Dedifferentiated amniotic fluid mesenchymal stem cell (primary cell): ENCODE results near the gene RNF13.
"Not testable (repeated sequence)": the region's sequence is repeated elsewhere in the genome, so short reads cannot be mapped to it uniquely, and the experiment has no call there.

Experiments used
- DNase-seq: peaks from one replicate; pipeline ENCODE4 v3.0.0-alpha.2; 2016; ENCODE audit errors: extremely low spot score

RNF13 gene

GRCh38 chr3:149895339-149895738 is 82.3 kb downstream of the RNF13 start:
- DNase-seq = no peak

- DNase-seq = no peak
Observed at GRCh38 chr3:149895769-149896168, 82.8 kb downstream of the RNF13 start.

GRCh38 chr3:149898771-149899170 is 85.8 kb downstream of the RNF13 start:
- DNase-seq = peak; percentile 54

- DNase-seq = no peak
Observed at GRCh38 chr3:149900322-149900721, 87.3 kb downstream of the RNF13 start.

- DNase-seq = no peak
Observed at GRCh38 chr3:149901770-149902169, 88.8 kb downstream of the RNF13 start.

- DNase-seq = no peak
Observed at GRCh38 chr3:149902498-149903139, 89.6 kb downstream of the RNF13 start.

GRCh38 chr3:149906036-149906435 is 93.0 kb downstream of the RNF13 start:
- no peak for DNase-seq

GRCh38 chr3:149908424-149908957 is 95.5 kb downstream of the RNF13 start:
- no peak for DNase-seq

GRCh38 chr3:149909923-149910322 is 96.9 kb downstream of the RNF13 start:
- no peak for DNase-seq

- DNase-seq = no peak
Observed at GRCh38 chr3:149917124-149917667, 104.2 kb downstream of the RNF13 start.

GRCh38 chr3:149919509-149919908 is 106.5 kb downstream of the RNF13 start:
- no peak for DNase-seq

- no peak for DNase-seq
Observed at GRCh38 chr3:149920119-149920518, 107.1 kb downstream of the RNF13 start.

GRCh38 chr3:149933008-149933407 is 120.0 kb downstream of the RNF13 start:
- DNase-seq = no peak

- no peak for DNase-seq
Observed at GRCh38 chr3:149933858-149934257, 120.8 kb downstream of the RNF13 start.

GRCh38 chr3:149934524-149934923 is 121.5 kb downstream of the RNF13 start:
- DNase-seq = peak; percentile 75

GRCh38 chr3:149936812-149937230 is 123.8 kb downstream of the RNF13 start:
- DNase-seq = peak; percentile 70

- not testable (repeated sequence) for DNase-seq
Observed at GRCh38 chr3:149938392-149939055, 125.5 kb downstream of the RNF13 start.

- DNase-seq = no peak
Observed at GRCh38 chr3:149941186-149941585, 128.2 kb downstream of the RNF13 start.

GRCh38 chr3:149941946-149942345 is 128.9 kb downstream of the RNF13 start:
- DNase-seq = no peak

- no peak for DNase-seq
Observed at GRCh38 chr3:149942409-149942808, 129.4 kb downstream of the RNF13 start.

GRCh38 chr3:149943966-149944365 is 131.0 kb downstream of the RNF13 start:
- DNase-seq = not testable (repeated sequence)

GRCh38 chr3:149947231-149947630 is 134.2 kb downstream of the RNF13 start:
- DNase-seq = no peak

- DNase-seq = no peak
Observed at GRCh38 chr3:149949181-149949580, 136.2 kb downstream of the RNF13 start.
